ENCODE results near the gene MYCBP.

DNA sequence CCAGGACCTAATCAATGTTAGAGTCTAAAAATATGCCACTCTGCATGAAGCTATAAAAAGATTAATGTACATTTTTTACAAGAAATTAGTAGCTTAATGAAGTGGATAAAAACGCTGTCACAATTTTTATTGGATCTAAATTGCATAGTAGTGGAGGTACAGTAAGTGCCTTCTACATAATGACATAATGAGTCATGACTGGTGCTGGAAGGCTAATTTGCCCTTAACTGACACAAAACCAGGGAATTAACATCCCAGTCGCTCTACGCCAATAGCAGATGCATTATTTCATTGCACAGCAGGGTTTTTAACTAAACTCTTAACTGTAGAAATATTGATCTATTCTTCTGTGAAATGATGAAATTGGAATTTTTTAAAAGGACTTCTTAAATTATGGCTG, 46.9 kb downstream of the MYCBP start:
- TF ChIP-seq, protein P1, sequence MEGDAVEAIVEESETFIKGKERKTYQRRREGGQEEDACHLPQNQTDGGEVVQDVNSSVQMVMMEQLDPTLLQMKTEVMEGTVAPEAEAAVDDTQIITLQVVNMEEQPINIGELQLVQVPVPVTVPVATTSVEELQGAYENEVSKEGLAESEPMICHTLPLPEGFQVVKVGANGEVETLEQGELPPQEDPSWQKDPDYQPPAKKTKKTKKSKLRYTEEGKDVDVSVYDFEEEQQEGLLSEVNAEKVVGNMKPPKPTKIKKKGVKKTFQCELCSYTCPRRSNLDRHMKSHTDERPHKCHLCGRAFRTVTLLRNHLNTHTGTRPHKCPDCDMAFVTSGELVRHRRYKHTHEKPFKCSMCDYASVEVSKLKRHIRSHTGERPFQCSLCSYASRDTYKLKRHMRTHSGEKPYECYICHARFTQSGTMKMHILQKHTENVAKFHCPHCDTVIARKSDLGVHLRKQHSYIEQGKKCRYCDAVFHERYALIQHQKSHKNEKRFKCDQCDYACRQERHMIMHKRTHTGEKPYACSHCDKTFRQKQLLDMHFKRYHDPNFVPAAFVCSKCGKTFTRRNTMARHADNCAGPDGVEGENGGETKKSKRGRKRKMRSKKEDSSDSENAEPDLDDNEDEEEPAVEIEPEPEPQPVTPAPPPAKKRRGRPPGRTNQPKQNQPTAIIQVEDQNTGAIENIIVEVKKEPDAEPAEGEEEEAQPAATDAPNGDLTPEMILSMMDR (optimal IDR thresholded peaks at IDR 0.05 in 1 of 3, IDR thresholded peaks at IDR 0.05 in 1 of 3, conservative IDR thresholded peaks at IDR 0.05 in 1 of 3; ENCODE audit: extremely low read depth in 1 of 3, insufficient read depth in 2 of 3, low read length in 3 of 3) = no peak
- TF ChIP-seq EZH2 (IDR thresholded peaks at IDR 0.05; ENCODE audit: low read length) = no peak

Data from keratinocyte (primary cell).